GM19240 (cell line): Measurements from ENCODE around the gene VPS8.

ENCODE experiments used
- DNase-seq: peaks from one replicate; pipeline ENCODE4 v3.0.0; 2011; ENCODE audit warnings: low spot score; ENCODE audit not compliant: insufficient read length

The VPS8 gene

DNA sequence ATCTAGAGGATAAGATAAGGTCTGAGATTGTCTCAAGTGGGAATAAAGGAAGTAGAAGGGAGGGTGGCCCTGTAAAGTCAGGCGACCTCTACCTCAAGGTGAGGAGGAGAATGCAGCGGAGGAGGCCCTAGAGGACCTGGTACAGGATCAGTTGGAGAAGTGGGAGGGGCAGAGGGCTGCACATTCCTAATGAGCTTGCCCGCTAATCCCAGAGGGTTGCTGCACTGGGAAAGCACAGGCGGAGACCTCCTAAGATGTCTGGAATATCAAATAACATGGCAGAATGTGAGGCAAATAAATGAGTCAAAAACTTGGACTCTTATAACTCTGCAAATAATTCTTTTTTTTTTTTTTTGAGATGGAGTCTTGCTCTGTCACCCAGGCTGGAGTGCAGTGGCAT lies 30.2 kb upstream of the VPS8 start:
- DNase-seq = no peak

GRCh38 chr3:184783319-184783718 lies 28.6 kb upstream of the VPS8 start:
- no peak for DNase-seq

GRCh38 chr3:184784731-184785500 lies 27.1 kb upstream of the VPS8 start:
- DNase-seq = no peak

- DNase-seq = no peak
These were observed 26.1 kb upstream of the VPS8 start for GRCh38 chr3:184785890-184786279.

- DNase-seq = no peak
These were observed 25.6 kb upstream of the VPS8 start for GRCh38 chr3:184786280-184786941.

DNA sequence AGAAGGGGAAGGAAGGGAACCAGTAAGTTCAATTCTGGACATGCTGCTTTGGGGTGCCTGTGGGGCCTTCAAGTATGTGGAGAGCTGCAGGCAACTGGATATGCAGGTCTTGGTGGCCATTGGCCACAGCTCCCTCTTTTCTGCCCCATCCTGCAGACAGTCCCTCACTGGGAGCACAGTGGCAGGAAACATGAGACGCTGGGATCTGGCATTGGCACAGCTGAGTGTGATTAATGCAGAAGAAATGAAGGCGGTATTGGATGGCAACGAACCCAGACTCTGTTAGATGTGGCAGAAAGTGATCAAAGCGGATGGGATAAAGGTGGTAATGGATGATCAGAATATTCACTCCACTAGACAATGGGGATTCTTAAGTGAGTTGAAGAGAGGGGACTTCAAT lies 23.2 kb upstream of the VPS8 start:
- no peak for DNase-seq

DNA sequence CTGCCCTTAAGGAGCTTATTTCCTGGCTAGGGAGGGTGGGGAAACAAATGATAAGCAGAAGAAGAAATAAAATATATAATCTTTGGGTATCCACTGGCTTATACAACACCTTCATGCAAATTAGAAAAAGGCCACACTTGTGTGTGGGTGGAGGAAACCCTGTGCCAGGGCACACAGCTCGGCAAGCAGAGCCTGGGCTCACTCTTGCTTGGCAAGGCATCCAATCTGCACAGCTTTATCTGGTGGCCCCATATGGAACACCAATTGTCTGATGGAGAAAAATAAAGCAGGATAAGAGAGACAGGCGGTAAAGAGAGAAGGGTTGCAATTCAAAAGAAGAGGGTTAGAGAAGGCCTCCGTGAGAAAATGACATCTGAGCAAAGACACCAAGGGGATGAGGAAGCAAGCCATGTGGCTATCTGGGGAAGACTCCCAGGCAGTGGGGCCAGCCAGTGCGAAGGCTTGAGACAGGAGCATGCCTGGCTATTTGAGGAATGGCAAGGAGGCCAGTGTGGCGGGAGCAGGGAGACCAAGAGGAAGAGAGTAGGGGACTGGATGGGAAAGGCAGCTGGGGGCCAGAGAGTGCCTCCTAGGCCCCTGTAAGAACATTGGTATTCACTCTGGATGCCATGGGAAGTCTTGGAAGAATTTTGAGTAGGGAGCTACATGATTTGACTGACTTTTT lies 22.5 kb upstream of the VPS8 start:
- DNase-seq = no peak

DNA sequence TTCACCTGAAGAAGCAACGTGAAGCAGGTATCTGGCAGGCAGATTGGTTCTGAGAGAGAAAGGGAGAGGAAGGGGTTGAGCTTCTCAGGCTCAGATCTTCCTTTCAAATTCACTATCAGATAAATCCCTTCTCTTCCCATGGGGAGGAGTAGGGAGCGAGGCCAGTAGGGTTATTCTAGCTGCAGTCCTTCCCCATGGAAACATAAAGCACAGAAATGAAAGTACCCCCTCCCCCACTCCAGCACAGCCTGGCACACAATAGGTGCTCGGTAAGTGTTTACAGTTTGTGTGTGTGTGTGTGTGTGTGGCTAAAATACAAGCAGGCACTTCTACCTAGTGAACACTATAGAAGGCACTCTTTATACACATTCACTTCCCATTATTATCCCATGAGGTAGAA lies 20.8 kb upstream of the VPS8 start:
- no peak for DNase-seq

DNA sequence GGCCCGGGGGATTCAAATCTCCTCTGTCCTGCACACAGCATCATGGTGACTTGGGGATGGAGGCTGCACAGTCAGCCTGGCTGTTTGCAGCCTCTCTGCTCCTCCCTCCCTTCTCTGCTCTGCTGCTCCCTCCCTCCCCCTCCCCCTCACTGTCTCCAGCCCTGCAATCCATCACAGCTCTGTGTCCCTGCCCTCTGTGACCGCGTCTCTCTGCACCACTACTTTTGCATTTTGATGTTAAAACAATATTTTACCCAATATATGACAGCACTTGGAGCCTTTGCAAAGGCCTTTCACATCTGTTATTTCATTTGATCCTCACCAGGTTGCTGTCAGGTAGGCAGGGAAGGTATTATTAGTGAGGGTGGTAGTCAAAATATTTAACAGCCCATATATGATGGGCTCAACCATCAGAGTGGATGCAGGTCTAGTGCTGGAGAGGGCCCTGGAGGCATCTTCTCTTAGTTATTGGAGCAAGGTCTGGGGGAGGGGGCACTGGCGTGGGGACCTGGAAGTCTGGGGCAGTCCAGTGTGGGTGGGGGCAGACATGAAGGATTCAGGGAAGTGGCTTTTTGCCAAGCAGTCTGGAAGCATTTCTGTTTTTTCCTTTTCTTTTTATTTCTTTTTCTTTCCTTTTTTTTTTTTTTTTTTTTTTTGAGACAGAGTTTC lies 16.3 kb upstream of the VPS8 start:
- no peak for DNase-seq

- no peak for DNase-seq
These were observed 15.4 kb upstream of the VPS8 start for GRCh38 chr3:184796551-184796950.

DNA sequence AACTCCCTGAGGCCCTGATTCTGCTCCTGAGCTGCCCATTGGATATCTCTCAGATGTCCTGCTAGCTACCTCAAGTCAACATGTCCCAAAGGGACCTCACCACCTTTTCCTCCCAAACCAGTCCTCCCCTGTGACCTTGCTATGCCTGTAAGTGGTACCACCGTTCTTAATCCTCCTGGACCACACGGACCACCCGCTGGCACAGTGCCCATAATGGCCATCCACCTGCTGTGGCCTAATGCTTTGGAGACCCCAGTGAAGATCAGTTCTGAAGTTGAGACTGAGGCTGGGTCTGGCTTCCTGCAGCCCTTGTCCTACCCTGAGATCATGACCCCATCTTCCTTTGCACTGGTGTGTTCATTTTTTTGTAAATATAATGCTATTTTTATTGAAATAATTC lies 15.0 kb upstream of the VPS8 start:
- no peak for DNase-seq

- no peak for DNase-seq
These were observed 13.8 kb upstream of the VPS8 start for GRCh38 chr3:184798120-184798519.

DNA sequence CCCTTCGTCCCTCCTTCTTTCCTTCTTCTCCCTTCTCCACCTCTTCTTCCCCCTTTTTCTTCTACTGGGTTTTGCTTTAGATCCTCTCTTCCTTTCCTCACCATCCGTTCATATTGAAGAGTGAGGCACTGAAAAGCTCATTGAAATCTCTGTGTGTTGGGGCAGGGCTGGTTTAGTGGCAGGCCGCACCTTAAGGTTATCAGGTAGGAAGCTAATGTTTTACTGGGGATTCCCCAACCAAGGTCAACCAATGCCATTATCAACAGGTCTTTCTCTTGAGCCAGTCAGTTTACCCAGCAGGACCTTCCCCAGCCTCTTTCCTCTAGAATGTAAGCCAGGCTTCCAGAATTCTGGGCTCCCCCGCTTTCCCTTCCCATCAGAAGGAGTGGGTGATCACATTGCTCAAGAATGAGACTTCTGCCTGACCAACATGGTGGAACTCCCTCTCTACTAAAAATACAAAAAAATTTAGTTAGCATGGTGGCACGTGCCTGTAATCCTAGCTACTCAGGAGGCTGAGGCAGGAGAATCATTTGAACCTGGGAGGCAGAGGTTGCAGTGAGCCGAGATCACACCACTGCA lies 11.5 kb upstream of the VPS8 start:
- no peak for DNase-seq

DNA sequence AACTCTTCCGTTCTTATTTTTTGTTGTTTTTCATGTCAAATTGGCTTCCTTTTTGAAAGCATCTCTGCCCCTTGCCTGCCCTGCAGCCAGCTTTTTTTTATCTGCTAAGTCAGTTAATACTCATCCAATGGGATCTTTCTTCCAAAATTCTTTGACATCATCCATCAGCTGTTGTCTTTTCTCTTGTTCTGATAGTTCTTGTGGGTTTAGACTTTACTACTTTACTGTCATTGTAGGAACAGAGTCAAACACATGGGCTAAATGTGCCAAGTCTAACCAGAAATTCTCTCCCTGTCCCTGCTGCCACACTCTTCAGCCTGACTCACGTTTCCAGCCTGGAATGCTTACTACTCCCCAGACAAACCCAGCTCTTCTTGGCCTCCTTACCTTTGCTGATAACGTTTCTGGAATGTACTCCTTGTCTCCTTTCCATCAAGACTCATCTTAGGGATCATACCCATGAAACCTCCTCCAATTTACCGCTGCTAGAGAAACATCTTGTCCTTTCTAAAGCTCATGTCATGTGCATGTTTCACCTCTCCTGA lies 10.7 kb upstream of the VPS8 start:
- no peak for DNase-seq

- DNase-seq = no peak
These were observed 9.8 kb upstream of the VPS8 start for GRCh38 chr3:184802150-184802549.

GRCh38 chr3:184804801-184805200 lies 7.2 kb upstream of the VPS8 start:
- no peak for DNase-seq

- DNase-seq = no peak
These were observed 6.5 kb upstream of the VPS8 start for GRCh38 chr3:184805351-184806038.

- DNase-seq = no peak
These were observed 5.2 kb upstream of the VPS8 start for GRCh38 chr3:184806567-184807271.

DNA sequence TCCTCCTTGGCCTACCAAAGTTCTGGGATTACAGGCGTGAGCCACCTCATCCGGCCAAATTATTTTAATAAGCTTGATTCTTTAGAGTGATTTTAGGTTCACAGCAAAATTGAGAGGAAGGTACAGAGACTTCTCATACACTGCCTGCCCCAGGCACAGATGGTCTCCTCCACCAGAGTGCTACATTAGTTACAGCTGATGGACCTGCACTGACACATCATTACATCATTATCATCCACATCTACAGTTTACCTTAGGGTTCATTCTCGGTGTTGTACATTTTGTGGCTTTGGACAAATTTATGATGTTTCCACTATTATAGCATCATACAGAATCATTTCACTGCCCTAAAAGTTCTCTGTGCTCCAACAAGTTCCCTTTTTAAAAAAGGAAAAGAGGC lies 4.4 kb upstream of the VPS8 start:
- no peak for DNase-seq

DNA sequence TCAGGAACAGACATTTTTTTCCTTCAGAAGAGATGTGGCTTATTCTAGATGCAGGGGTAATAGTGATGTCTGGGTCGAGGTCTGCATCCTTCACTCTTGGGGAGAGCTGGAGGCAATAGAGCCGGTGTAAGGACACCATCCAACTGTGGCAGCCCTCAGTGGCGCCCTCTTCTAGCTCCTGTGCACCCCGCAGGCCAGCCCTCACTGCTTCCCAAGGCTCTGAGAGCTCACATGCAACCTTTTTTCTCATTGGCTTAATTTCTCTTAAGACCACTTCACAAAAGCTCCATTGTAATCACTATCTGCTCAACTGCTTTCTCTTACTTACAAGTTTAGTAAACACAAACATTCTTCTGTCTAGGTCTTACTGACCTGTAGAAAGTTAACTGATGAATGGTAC lies 3.9 kb upstream of the VPS8 start:
- no peak for DNase-seq
